Neural progenitor cell (in vitro differentiated cells): ENCODE results near the gene IPCEF1. TPM values are rescaled to one million over a fixed set of nuclear protein-coding genes. Genes with fewer than 3 reads are reported as not detected.

ENCODE experiments used
- DNase-seq: peaks from one replicate; pipeline ENCODE4 v3.0.0-alpha.2; 2016; ENCODE audit warnings: low spot score
- H2AFZ ChIP-seq: fragments of 200-600 bp; sonication (generic); replicated peaks from 2 replicates; pipeline ENCODE4 v1.6.1; 2016; ENCODE audit warnings: antibody characterized with exemption
- H3F3A ChIP-seq: fragments of 200-600 bp; sonication (generic); 2 replicates; pipeline ENCODE4 v1.6.1; 2016; ENCODE audit warnings: antibody characterized with exemption, low read depth
- H3K27ac ChIP-seq: fragments of 200-600 bp; sonication (generic); 2 replicates; pipeline ENCODE4 v1.5.1; 2016; ENCODE audit warnings: mild to moderate bottlenecking
- H3K27me3 ChIP-seq: fragments of 200-600 bp; sonication (generic); 2 replicates; pipeline ENCODE4 v1.6.1; 2016; ENCODE audit warnings: mild to moderate bottlenecking, moderate library complexity
- H3K36me3 ChIP-seq: fragments of 200-600 bp; sonication (generic); 2 replicates; pipeline ENCODE4 v1.5.1; 2016
- H3K4me1 ChIP-seq: fragments of 200-600 bp; sonication (generic); 2 replicates; pipeline ENCODE4 v1.6.1; 2016; ENCODE audit warnings: mixed run types
- H3K4me2 ChIP-seq: fragments of 200-600 bp; sonication (generic); 2 replicates; pipeline ENCODE4 v1.6.1; 2016
- H3K4me3 ChIP-seq: fragments of 200-600 bp; sonication (generic); 2 replicates; pipeline ENCODE4 v1.5.1; 2016
- H3K79me2 ChIP-seq: fragments of 200-600 bp; sonication (generic); 2 replicates; pipeline ENCODE4 v1.6.1; 2016; ENCODE audit warnings: low read depth
- H3K9ac ChIP-seq: fragments of 200-600 bp; sonication (generic); 2 replicates; pipeline ENCODE4 v1.6.1; 2016
- H3K9me3 ChIP-seq: fragments of 200-600 bp; sonication (generic); 2 replicates; pipeline ENCODE4 v1.5.1; 2016; ENCODE audit warnings: low read depth
- H4K20me1 ChIP-seq: fragments of 200-600 bp; sonication (generic); 2 replicates; pipeline ENCODE4 v1.6.1; 2016; ENCODE audit warnings: low read depth
- H3K27ac Mint-ChIP-seq: 3 replicates; pipeline ENCODE4 v1.8.0; 2021; ENCODE audit warnings: mixed read lengths
- H3K27me3 Mint-ChIP-seq: 2 replicates; pipeline ENCODE4 v1.8.0; 2022; ENCODE audit warnings: low read depth, mild to moderate bottlenecking, inconsistent platforms, moderate library complexity, mixed read lengths; ENCODE audit not compliant: insufficient read depth
- H3K36me3 Mint-ChIP-seq: 3 replicates; pipeline ENCODE4 v1.8.0; 2021; ENCODE audit warnings: mixed read lengths
- H3K4me1 Mint-ChIP-seq: 3 replicates; pipeline ENCODE4 v1.8.0; 2021; ENCODE audit warnings: mixed read lengths
- H3K4me3 Mint-ChIP-seq: 3 replicates; pipeline ENCODE4 v1.8.0; 2021; ENCODE audit warnings: mild to moderate bottlenecking, moderate library complexity, mixed read lengths
- H3K9me3 Mint-ChIP-seq: 3 replicates; pipeline ENCODE4 v1.8.0; 2020; ENCODE audit warnings: mixed read lengths
- CTCF ChIP-seq: fragments of 200-600 bp; sonication (generic); IDR thresholded peaks from 2 replicates; pipeline ENCODE4 v1.5.1; 2017; ENCODE audit warnings: antibody characterized with exemption, mild to moderate bottlenecking
- EZH2 ChIP-seq: fragments of 200-600 bp; sonication (generic); IDR thresholded peaks from 2 replicates; pipeline ENCODE4 v1.6.1; 2017; ENCODE audit warnings: antibody characterized with exemption, mild to moderate bottlenecking, moderate library complexity
- EZH2phosphoT487 ChIP-seq: fragments of 200-600 bp; sonication (generic); IDR thresholded peaks from 2 replicates; pipeline ENCODE4 v1.6.1; 2017; ENCODE audit warnings: antibody characterized with exemption
- total RNA-seq: library from RNA; depleted of rRNA; stranded (reverse); fragments of >200 nt; gene quantifications from 2 replicates; pipeline ENCODE4 v1.2.3, GENCODE V29; 2015; ENCODE audit warnings: low replicate concordance

Gene IPCEF1
- total RNA-seq, 1 donor from 2014 or later: 0.13 TPM

- H3K4me1 ChIP-seq: no peaks in the 10 kb centered on the region
- H3K9me3 ChIP-seq: no peaks in the 10 kb centered on the region
- H3K4me2 ChIP-seq: no peak overlapping the region
- TF ChIP-seq EZH2phosphoT487 (no peak), EZH2 (no peak), CTCF (no peak)
- Mint-ChIP-seq H3K27me3 (peaks cover 3% of the 10 kb centered on the region), H3K4me1 (peaks cover 7% of the 10 kb centered on the region), H3K9me3 (peaks cover 2% of the 10 kb centered on the region), H3K36me3 (no peaks in the 10 kb centered on the region), H3K4me3 (no peak overlapping the region), H3K27ac (no peak overlapping the region)
- no peaks in the 10 kb centered on the region for H3K79me2 ChIP-seq
- no peak overlapping the region for H3K4me3 ChIP-seq
- no peak overlapping the region for H3K9ac ChIP-seq
- no peaks in the 10 kb centered on the region for H3K36me3 ChIP-seq
- H4K20me1 ChIP-seq: no peaks in the 10 kb centered on the region
- DNase-seq: no peak
- H2AFZ ChIP-seq: no peak overlapping the region
- H3F3A ChIP-seq: no peaks in the 10 kb centered on the region
- no peaks in the 10 kb centered on the region for H3K27me3 ChIP-seq
- no peak overlapping the region for H3K27ac ChIP-seq
Observed at GRCh38 chr6:154363821-154364220, 7.2 kb upstream of the IPCEF1 start.

- Mint-ChIP-seq H3K36me3 (no peaks in the 10 kb centered on the region), H3K27ac (no peak overlapping the region), H3K4me3 (no peak overlapping the region), H3K4me1 (peaks cover 7% of the 10 kb centered on the region), H3K27me3 (peaks cover 3% of the 10 kb centered on the region), H3K9me3 (peaks cover 2% of the 10 kb centered on the region)
- no peak overlapping the region for H3K27ac ChIP-seq
- H3K4me3 ChIP-seq: no peak overlapping the region
- no peak overlapping the region for H3K4me2 ChIP-seq
- H3K79me2 ChIP-seq: no peaks in the 10 kb centered on the region
- no peaks in the 10 kb centered on the region for H3K36me3 ChIP-seq
- TF ChIP-seq EZH2: no peak
- no peak for TF ChIP-seq CTCF
- TF ChIP-seq EZH2phosphoT487: no peak
- no peak overlapping the region for H3K9ac ChIP-seq
- H3K9me3 ChIP-seq: no peaks in the 10 kb centered on the region
- no peak overlapping the region for H2AFZ ChIP-seq
- no peaks in the 10 kb centered on the region for H3K4me1 ChIP-seq
- no peak for DNase-seq
- H3F3A ChIP-seq: no peaks in the 10 kb centered on the region
- no peaks in the 10 kb centered on the region for H3K27me3 ChIP-seq
- H4K20me1 ChIP-seq: no peaks in the 10 kb centered on the region
Observed at GRCh38 chr6:154361476-154361875, 4.9 kb upstream of the IPCEF1 start.

- TF ChIP-seq EZH2phosphoT487 (no peak), EZH2 (no peak), CTCF (no peak)
- no peaks in the 10 kb centered on the region for H3F3A ChIP-seq
- H3K36me3 Mint-ChIP-seq: no peaks in the 10 kb centered on the region
- DNase-seq: no peak
- H4K20me1 ChIP-seq: no peaks in the 10 kb centered on the region
- H3K4me3 ChIP-seq: no peak overlapping the region
- H3K36me3 ChIP-seq: no peaks in the 10 kb centered on the region
- no peaks in the 10 kb centered on the region for H3K79me2 ChIP-seq
- H3K4me3 Mint-ChIP-seq: no peak overlapping the region
- peaks cover 7% of the 10 kb centered on the region for H3K4me1 Mint-ChIP-seq
- no peak overlapping the region for H3K4me2 ChIP-seq
- peaks cover 3% of the 10 kb centered on the region for H3K27me3 Mint-ChIP-seq
- H3K27ac Mint-ChIP-seq: peak overlapping the region; percentile 3
- no peak overlapping the region for H3K27ac ChIP-seq
- H3K9me3 Mint-ChIP-seq: no peaks in the 10 kb centered on the region
- no peak overlapping the region for H3K9ac ChIP-seq
- H2AFZ ChIP-seq: no peak overlapping the region
- H3K9me3 ChIP-seq: no peaks in the 10 kb centered on the region
- no peaks in the 10 kb centered on the region for H3K27me3 ChIP-seq
- no peaks in the 10 kb centered on the region for H3K4me1 ChIP-seq
Observed at GRCh38 chr6:154360476-154360875, 3.9 kb upstream of the IPCEF1 start.

- no peak overlapping the region for H3K4me3 ChIP-seq
- peaks cover 2% of the 10 kb centered on the region for H3K27me3 Mint-ChIP-seq
- no peak for TF ChIP-seq EZH2phosphoT487
- no peak for TF ChIP-seq EZH2
- no peak for TF ChIP-seq CTCF
- no peaks in the 10 kb centered on the region for H3K36me3 Mint-ChIP-seq
- H3K4me1 ChIP-seq: no peaks in the 10 kb centered on the region
- H4K20me1 ChIP-seq: no peaks in the 10 kb centered on the region
- no peaks in the 10 kb centered on the region for H3K36me3 ChIP-seq
- no peak overlapping the region for H3K4me2 ChIP-seq
- no peaks in the 10 kb centered on the region for H3K79me2 ChIP-seq
- H3K9ac ChIP-seq: no peak overlapping the region
- H3K27me3 ChIP-seq: no peaks in the 10 kb centered on the region
- no peaks in the 10 kb centered on the region for H3K9me3 ChIP-seq
- no peak overlapping the region for H2AFZ ChIP-seq
- no peak for DNase-seq
- H3K4me3 Mint-ChIP-seq: no peak overlapping the region
- H3K27ac Mint-ChIP-seq: no peak overlapping the region
- no peaks in the 10 kb centered on the region for H3K9me3 Mint-ChIP-seq
- H3K27ac ChIP-seq: no peak overlapping the region
- H3F3A ChIP-seq: no peaks in the 10 kb centered on the region
- H3K4me1 Mint-ChIP-seq: peaks cover 7% of the 10 kb centered on the region
Observed at GRCh38 chr6:154359679-154360078, 3.1 kb upstream of the IPCEF1 start.
